Measurements from ENCODE around the gene HMG20A. TPM values are rescaled to one million over a fixed set of nuclear protein-coding genes. Genes with fewer than 3 reads are reported as not detected.

The HMG20A gene
- total RNA-seq, 1 experiment from 2014 or later: 26.2 TPM

DNA sequence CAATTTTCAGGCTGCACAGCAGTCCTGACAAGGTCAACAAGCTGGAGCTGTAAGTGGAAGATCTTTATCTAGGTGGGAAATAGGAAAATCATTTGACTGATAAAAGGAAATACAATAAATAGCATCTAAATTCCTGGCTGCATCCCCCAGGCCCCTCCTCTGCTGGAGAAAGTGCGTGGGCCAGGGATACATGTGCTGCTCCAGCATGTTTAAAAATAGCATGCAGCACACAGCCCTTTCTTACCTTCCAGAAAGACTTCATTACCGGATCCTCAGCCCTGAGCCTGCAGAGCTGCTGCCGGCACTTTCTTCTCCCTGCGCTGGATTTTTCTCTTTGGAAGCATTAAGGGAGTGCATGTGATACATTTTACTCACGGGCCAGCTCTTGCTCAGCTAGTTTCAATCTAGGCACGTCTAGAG, 77.3 kb downstream of the HMG20A start:
- no peak overlapping the region for H3K4me2 ChIP-seq (ENCODE audit: low read depth, low read length, poor library complexity, severe bottlenecking)
- H3K4me3 ChIP-seq (ENCODE audit: low read length): no peak overlapping the region
- no peak for DNase-seq
- no peaks in the 10 kb centered on the region for H3K36me3 ChIP-seq (ENCODE audit: insufficient read depth, low read length)
- no peak overlapping the region for H3K27ac ChIP-seq (ENCODE audit: low read length)
- H3K79me2 ChIP-seq (ENCODE audit: low read length): no peaks in the 10 kb centered on the region
- no peak overlapping the region for H2AFZ ChIP-seq (ENCODE audit: low read length)
- H3K4me1 ChIP-seq (ENCODE audit: low read length): peaks cover 31% of the 10 kb centered on the region
- 0 out of 2 replicates have a peak, but pooled peaks cover 2% of the 10 kb centered on the region for H3K27me3 ChIP-seq (ENCODE audit: low read length)
- H4K20me1 ChIP-seq (ENCODE audit: insufficient read depth, low read depth, low read length): peaks cover 3% of the 10 kb centered on the region; the same call in 1 of the 2 replicates
- H3K9ac ChIP-seq (ENCODE audit: low read length): no peak overlapping the region
- no peaks in the 10 kb centered on the region for H3K9me3 ChIP-seq (ENCODE audit: low read length)
- H3K9me2 ChIP-seq (replicated peaks; ENCODE audit: insufficient read depth, low read length): no peaks in the 10 kb centered on the region

DNA sequence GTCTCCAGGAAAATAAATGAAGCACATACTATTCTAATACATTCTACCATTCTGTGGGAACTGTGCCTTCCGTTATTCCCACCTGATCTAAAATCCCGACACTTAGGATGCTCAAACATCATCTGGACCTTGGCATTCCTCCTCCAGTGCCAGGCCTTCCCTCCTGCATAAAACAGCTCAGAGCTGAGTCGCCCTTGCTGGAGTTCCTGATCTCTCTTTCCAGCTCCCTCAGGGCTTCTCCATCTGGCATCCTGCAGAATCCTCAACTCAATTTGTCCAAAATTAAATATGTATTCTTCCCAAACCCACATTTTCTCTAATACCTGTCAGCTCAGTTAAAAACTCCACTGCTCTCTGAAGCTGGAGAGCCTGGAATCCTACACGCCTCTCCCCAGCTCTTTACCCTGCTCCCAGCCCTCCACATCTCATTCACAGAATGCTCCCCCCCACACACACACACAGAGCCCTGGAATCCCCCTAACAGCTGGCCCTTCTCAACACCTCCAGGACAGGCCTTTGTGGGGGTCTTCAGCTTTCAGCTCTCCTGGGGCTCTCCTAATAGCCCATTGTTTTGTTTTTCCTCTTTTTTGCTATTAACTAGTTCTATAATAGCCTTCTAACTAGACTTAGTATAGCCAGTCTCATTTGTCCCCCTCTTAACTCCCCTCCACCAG, 78.5 kb downstream of the HMG20A start:
- Histone ChIP-seq H3K9me2 (replicated peaks; ENCODE audit: insufficient read depth, low read length) (no peaks in the 10 kb centered on the region), H3K9ac (ENCODE audit: low read length) (no peak overlapping the region)

DNA sequence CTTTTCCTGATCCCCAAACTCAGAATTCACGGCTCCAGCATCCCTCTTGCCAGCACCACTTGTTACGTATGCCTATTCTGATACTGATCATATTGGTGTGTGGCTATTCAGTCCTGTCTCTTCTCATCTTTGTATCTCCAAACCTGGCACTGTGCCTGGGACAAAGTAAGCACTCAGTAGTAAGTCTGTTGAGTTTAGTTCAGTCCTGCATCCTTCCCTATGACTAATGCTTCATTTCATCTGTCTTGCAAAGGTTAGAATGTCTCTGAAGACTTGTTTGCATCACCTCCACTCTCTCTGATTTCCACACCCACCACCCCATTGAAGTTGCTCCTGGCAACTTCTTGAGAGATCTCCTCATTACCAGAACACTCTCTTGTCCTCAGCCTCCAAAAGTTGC, 80.3 kb downstream of the HMG20A start:
- Histone ChIP-seq H3K9ac (ENCODE audit: low read length) (no peak overlapping the region), H3K27ac (ENCODE audit: low read length) (no peak overlapping the region), H3K4me1 (ENCODE audit: low read length) (peaks cover 55% of the 10 kb centered on the region), H2AFZ (ENCODE audit: low read length) (no peak overlapping the region), H3K36me3 (ENCODE audit: insufficient read depth, low read length) (no peaks in the 10 kb centered on the region), H3K4me3 (ENCODE audit: low read length) (no peak overlapping the region), H3K79me2 (ENCODE audit: low read length) (no peaks in the 10 kb centered on the region), H3K9me2 (replicated peaks; ENCODE audit: insufficient read depth, low read length) (no peaks in the 10 kb centered on the region), H3K9me3 (ENCODE audit: low read length) (no peaks in the 10 kb centered on the region), H4K20me1 (ENCODE audit: insufficient read depth, low read depth, low read length) (peaks cover 3% of the 10 kb centered on the region; the same call in 1 of the 2 replicates), H3K4me2 (ENCODE audit: low read depth, low read length, poor library complexity, severe bottlenecking) (no peak overlapping the region), H3K27me3 (ENCODE audit: low read length) (0 out of 2 replicates have a peak, but pooled peaks cover 2% of the 10 kb centered on the region)
- no peak for DNase-seq

More for the DNA sequence above, 78.5 kb downstream of the HMG20A start:
- no peak for DNase-seq
- Histone ChIP-seq H4K20me1 (ENCODE audit: insufficient read depth, low read depth, low read length) (peaks cover 3% of the 10 kb centered on the region; the same call in 1 of the 2 replicates), H3K4me1 (ENCODE audit: low read length) (peaks cover 38% of the 10 kb centered on the region), H3K79me2 (ENCODE audit: low read length) (no peaks in the 10 kb centered on the region), H3K4me3 (ENCODE audit: low read length) (no peak overlapping the region), H2AFZ (ENCODE audit: low read length) (no peak overlapping the region), H3K27me3 (ENCODE audit: low read length) (0 out of 2 replicates have a peak, but pooled peaks cover 2% of the 10 kb centered on the region), H3K36me3 (ENCODE audit: insufficient read depth, low read length) (no peaks in the 10 kb centered on the region), H3K4me2 (ENCODE audit: low read depth, low read length, poor library complexity, severe bottlenecking) (no peak overlapping the region), H3K9me3 (ENCODE audit: low read length) (no peaks in the 10 kb centered on the region), H3K27ac (ENCODE audit: low read length) (no peak overlapping the region)

DNA sequence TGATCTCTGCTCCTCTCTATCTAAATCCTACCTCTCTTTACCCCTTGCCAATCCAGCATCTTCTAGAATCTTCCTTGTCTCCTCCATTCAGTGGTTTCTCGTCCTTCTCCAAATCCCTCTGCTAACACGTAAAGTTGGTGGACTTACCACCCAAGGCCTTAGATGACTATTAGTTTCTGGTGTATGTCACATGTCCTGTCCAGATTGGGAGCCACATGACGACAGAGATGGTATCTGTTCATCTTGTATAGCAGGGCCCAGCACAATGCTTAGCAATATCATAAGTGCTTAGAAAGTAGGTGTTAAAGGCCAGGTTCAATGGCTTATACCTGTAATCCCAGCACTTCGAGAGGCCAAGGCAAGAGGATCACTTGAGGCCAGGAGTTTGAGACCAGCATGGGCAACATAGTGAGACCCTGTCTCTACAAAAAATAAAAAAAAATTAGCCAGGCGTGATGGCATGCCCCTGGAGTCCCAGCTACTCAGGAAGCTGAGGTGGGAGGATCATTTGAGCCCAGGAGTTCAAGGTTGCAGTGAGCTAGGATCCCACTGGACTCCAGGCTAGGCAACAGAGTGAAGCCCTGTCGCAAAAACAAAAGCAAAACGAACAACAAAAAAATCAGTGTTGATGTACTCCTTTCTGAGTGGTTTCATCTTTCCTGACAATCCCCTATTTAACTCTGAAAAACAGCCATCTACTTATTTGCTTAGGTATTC, 81.8 kb downstream of the HMG20A start:
- no peaks in the 10 kb centered on the region for H3K27me3 ChIP-seq (ENCODE audit: low read length)
- no peak overlapping the region for H3K4me2 ChIP-seq (ENCODE audit: low read depth, low read length, poor library complexity, severe bottlenecking)
- no peaks in the 10 kb centered on the region for H3K9me2 ChIP-seq (replicated peaks; ENCODE audit: insufficient read depth, low read length)
- H3K4me1 ChIP-seq (ENCODE audit: low read length): peaks cover 63% of the 10 kb centered on the region
- no peak overlapping the region for H3K27ac ChIP-seq (ENCODE audit: low read length)
- H2AFZ ChIP-seq (ENCODE audit: low read length): no peak overlapping the region
- H3K4me3 ChIP-seq (ENCODE audit: low read length): no peak overlapping the region
- H3K36me3 ChIP-seq (ENCODE audit: insufficient read depth, low read length): no peaks in the 10 kb centered on the region
- no peaks in the 10 kb centered on the region for H3K9me3 ChIP-seq (ENCODE audit: low read length)
- no peak overlapping the region for H3K9ac ChIP-seq (ENCODE audit: low read length)
- DNase-seq: no peak
- H4K20me1 ChIP-seq (ENCODE audit: insufficient read depth, low read depth, low read length): no peaks in the 10 kb centered on the region
- H3K79me2 ChIP-seq (ENCODE audit: low read length): no peaks in the 10 kb centered on the region

DNA sequence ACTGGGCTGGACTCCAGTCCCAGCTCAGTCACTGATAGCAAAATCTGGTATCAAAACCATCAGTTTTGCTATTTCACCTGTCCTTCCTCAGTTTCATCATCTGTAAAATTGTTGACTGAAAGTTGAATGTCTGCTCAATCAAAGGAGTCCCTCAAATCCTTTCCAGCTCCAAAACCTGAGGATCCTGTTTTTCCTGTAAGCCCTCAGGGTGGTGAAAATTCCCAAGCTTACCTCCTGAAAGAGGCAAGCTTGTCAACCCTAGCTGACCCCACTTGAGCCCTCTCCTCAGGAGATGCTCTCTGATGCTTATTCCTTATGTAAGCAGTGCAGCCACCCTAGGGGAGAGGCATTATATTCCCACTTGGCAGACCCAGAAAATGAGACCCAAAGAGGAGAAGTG, 82.6 kb downstream of the HMG20A start:
- Histone ChIP-seq H3K9me3 (ENCODE audit: low read length) (no peaks in the 10 kb centered on the region), H3K4me1 (ENCODE audit: low read length) (peaks cover 70% of the 10 kb centered on the region), H2AFZ (ENCODE audit: low read length) (no peak overlapping the region), H4K20me1 (ENCODE audit: insufficient read depth, low read depth, low read length) (no peaks in the 10 kb centered on the region), H3K27ac (ENCODE audit: low read length) (peak overlapping the region; percentile 84), H3K79me2 (ENCODE audit: low read length) (no peaks in the 10 kb centered on the region), H3K27me3 (ENCODE audit: low read length) (no peaks in the 10 kb centered on the region), H3K9ac (ENCODE audit: low read length) (peak overlapping the region; percentile 12; the same call in 1 of the 2 replicates), H3K4me2 (ENCODE audit: low read depth, low read length, poor library complexity, severe bottlenecking) (peak overlapping the region; percentile 60), H3K36me3 (ENCODE audit: insufficient read depth, low read length) (no peaks in the 10 kb centered on the region), H3K4me3 (ENCODE audit: low read length) (peak overlapping the region; percentile 35; the same call in 1 of the 2 replicates), H3K9me2 (replicated peaks; ENCODE audit: insufficient read depth, low read length) (no peaks in the 10 kb centered on the region)
- DNase-seq: no peak

DNA sequence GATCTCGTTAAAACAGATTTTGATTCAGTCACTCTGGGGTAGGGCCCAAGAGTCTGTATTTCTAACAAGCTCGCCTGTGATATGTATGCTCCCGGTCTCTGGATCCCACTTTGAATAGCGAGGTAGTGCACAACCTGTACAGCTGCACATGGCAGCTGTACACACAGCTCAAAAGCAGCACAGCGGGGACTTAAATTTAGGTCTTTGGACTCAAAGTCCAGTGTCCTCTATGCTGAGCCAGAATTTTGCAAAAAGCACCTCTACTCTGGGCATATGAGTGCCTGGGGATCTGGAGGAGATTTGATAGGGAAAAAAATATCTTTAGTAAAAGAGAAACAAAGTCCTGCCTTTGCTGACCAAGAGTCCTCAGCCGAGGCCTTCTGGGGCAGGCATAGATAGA, 83.1 kb downstream of the HMG20A start:
- H3K4me2 ChIP-seq (ENCODE audit: low read depth, low read length, poor library complexity, severe bottlenecking): peak overlapping the region; percentile 60
- H4K20me1 ChIP-seq (ENCODE audit: insufficient read depth, low read depth, low read length): no peaks in the 10 kb centered on the region
- peaks cover 74% of the 10 kb centered on the region for H3K4me1 ChIP-seq (ENCODE audit: low read length)
- H3K27me3 ChIP-seq (ENCODE audit: low read length): no peaks in the 10 kb centered on the region
- no peaks in the 10 kb centered on the region for H3K9me2 ChIP-seq (replicated peaks; ENCODE audit: insufficient read depth, low read length)
- H3K36me3 ChIP-seq (ENCODE audit: insufficient read depth, low read length): no peaks in the 10 kb centered on the region
- DNase-seq: no peak
- H3K9me3 ChIP-seq (ENCODE audit: low read length): no peaks in the 10 kb centered on the region
- peak overlapping the region; percentile 35; the same call in 1 of the 2 replicates for H3K4me3 ChIP-seq (ENCODE audit: low read length)
- H3K9ac ChIP-seq (ENCODE audit: low read length): peak overlapping the region; percentile 54
- H3K27ac ChIP-seq (ENCODE audit: low read length): peak overlapping the region; percentile 84
- no peaks in the 10 kb centered on the region for H3K79me2 ChIP-seq (ENCODE audit: low read length)
- H2AFZ ChIP-seq (ENCODE audit: low read length): no peak overlapping the region

DNA sequence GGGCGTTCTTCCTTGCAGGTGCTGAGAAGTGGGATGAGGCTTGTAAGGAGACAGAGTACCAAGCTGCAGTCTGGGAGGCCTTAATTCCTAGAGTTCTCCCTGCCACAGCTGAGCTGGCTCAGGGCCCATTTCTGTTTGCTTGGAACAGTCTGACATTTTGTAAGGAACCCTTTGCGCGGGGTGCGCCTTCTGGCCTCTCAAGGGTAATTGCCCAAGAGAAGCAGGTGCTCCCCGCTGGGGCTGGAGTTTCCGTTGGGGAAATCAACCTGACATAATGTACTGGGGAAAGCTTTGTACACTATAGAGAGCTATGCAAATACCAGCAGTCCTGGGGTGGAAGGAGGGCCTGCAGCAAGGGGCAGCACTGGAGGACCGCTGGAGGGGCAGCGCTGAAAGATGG, 83.6 kb downstream of the HMG20A start:
- H3K27ac ChIP-seq (ENCODE audit: low read length): peak overlapping the region; percentile 84
- no peaks in the 10 kb centered on the region for H4K20me1 ChIP-seq (ENCODE audit: insufficient read depth, low read depth, low read length)
- no peaks in the 10 kb centered on the region for H3K9me2 ChIP-seq (replicated peaks; ENCODE audit: insufficient read depth, low read length)
- DNase-seq: peak; percentile 65
- H3K9ac ChIP-seq (ENCODE audit: low read length): peak overlapping the region; percentile 54
- H3K27me3 ChIP-seq (ENCODE audit: low read length): no peaks in the 10 kb centered on the region
- no peaks in the 10 kb centered on the region for H3K9me3 ChIP-seq (ENCODE audit: low read length)
- no peaks in the 10 kb centered on the region for H3K36me3 ChIP-seq (ENCODE audit: insufficient read depth, low read length)
- no peaks in the 10 kb centered on the region for H3K79me2 ChIP-seq (ENCODE audit: low read length)
- peak overlapping the region; percentile 60 for H3K4me2 ChIP-seq (ENCODE audit: low read depth, low read length, poor library complexity, severe bottlenecking)
- peak overlapping the region; percentile 2; the same call in 1 of the 2 replicates for H2AFZ ChIP-seq (ENCODE audit: low read length)
- H3K4me3 ChIP-seq (ENCODE audit: low read length): peak overlapping the region; percentile 35; the same call in 1 of the 2 replicates
- H3K4me1 ChIP-seq (ENCODE audit: low read length): peaks cover 75% of the 10 kb centered on the region

DNA sequence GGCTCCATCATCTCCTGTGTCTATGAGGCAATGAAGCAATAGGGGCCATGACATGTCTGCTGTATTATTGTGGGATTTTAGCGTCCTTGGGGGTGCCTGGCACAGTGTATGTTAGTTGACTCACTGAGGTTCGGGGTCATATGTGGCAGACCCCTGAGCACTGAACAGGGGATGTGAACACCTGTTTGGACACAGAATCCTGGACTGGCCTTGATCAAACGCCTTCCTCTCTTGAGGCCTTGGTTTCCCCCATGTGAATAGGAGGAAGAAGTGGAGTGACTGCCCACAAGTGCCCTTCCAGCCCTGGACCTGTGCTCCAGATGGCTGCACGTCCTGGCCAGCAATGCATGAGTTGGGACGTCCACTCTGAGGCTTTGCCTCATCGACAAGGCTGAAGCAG, 84.2 kb downstream of the HMG20A start:
- no peak overlapping the region; the same call in 1 of the 2 replicates for H3K4me3 ChIP-seq (ENCODE audit: low read length)
- no peak overlapping the region; the same call in 1 of the 2 replicates for H2AFZ ChIP-seq (ENCODE audit: low read length)
- H3K4me1 ChIP-seq (ENCODE audit: low read length): peaks cover 75% of the 10 kb centered on the region
- H3K79me2 ChIP-seq (ENCODE audit: low read length): no peaks in the 10 kb centered on the region
- no peaks in the 10 kb centered on the region for H3K27me3 ChIP-seq (ENCODE audit: low read length)
- peak overlapping the region; percentile 60 for H3K4me2 ChIP-seq (ENCODE audit: low read depth, low read length, poor library complexity, severe bottlenecking)
- peak overlapping the region; percentile 44 for H3K9ac ChIP-seq (ENCODE audit: low read length)
- H3K9me3 ChIP-seq (ENCODE audit: low read length): no peaks in the 10 kb centered on the region
- H3K27ac ChIP-seq (ENCODE audit: low read length): peak overlapping the region; percentile 84
- no peaks in the 10 kb centered on the region for H3K9me2 ChIP-seq (replicated peaks; ENCODE audit: insufficient read depth, low read length)
- DNase-seq: no peak
- no peaks in the 10 kb centered on the region for H3K36me3 ChIP-seq (ENCODE audit: insufficient read depth, low read length)
- H4K20me1 ChIP-seq (ENCODE audit: insufficient read depth, low read depth, low read length): no peaks in the 10 kb centered on the region
